Activated CD8-positive, alpha-beta memory T cell treated with anti-CD3 and anti-CD28 coated beads for 24 hours (primary cell): Measurements from ENCODE around the gene KCNB1.

Source experiments
- DNase-seq: peaks from one replicate; pipeline ENCODE4 v3.0.0-alpha.2; 2020

Gene KCNB1

DNA sequence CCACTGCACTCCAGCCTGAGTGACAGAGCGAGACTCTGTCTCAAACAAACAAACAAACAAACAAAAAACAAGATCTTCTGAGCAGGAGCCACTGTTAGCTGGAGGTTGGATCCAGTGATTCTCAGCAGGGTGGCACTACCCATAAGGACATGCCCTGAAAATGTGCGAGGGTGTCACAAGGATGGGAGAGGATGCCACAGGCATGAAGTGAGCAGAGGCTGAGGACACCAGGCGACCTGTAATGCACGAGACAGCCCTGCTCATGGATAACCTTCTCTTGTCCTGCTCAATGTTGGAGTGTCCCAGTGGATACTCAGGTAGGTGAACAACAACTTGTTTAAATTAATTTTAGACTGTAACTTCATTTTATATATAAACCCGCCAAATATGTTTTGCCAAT is 76.8 kb downstream of the KCNB1 start:
- no peak for DNase-seq

- no peak for DNase-seq
Observed at GRCh38 chr20:49405062-49405683, 77.3 kb downstream of the KCNB1 start.

GRCh38 chr20:49404461-49404860 is 78.0 kb downstream of the KCNB1 start:
- DNase-seq, result no peak

DNA sequence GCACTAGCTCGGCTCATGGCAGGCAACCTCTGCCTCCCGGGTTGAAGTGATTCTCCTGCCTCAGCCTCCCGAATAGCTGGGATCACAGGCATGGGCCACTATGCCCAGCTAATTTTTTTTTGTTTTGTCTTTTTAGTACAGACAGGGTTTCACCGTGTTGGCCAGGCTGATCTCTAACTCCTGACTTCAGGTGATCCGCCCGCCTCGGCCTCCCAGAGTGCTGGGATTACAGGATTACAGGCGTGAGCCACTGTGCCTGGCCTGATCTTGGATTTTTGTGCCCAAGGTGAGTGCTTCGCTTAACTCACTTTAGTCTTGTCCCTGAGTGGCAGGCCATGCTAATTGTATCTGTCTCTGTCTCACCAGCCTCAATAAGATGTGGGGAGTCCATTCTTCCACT is 78.6 kb downstream of the KCNB1 start:
- no peak for DNase-seq

DNA sequence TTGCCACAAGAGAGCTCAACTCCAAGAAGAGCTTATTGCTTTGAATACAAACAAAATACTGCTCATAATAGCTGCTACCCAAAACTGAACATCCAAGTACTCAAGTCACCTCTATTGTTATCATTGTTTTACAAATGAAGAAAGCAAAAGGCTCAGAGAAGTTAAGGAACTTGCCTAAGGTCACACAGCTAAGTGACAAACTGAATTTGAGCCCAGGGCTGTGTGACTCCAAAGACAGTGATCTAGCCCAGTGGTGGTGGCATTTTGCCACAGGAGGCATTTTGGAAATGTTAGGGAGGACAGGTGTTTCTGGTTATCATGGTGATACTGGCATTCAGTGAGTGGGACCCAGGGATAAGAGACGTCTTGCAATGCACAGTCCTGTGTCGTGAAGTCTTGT is 79.5 kb downstream of the KCNB1 start:
- no peak for DNase-seq

GRCh38 chr20:49400904-49401303 is 81.6 kb downstream of the KCNB1 start:
- DNase-seq, result no peak

DNA sequence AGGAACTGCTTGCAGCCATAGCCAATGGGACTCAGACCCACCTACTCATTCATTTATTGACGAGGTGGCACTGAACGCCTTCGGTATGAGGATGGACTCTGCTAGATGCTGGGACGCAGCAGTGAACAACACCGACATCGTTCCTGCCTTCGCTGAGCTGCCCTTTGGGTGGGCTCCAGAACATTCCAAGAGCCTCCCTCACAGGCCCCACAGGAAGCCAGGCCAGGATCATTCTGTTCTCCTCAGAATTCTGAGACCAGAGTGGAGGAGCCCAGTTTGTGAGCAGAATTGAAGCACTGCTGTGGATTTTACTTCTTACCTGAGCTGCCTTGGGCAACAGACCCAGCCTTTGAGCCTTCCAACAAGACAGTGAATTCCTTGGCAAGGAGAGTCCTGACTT is 82.1 kb downstream of the KCNB1 start:
- DNase-seq, result no peak

DNA sequence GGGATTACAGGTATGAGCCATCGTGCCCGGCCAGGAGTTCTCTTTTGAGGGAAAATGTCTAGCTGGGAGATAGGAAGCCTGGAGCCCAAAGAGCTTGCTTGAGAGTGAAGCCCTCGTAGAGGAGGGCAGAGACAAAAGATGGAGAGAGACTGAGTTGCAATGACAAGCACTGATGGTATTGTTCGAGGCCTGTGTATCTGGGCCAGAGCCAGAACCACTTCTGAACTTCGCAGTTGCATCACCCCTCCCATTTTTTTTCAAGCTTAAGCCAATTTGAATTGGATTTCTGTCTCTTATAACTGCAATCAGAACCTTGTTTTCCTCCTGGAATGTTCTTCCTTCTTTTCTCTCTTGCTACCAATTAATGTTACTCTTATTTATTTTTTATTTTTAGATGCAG is 83.1 kb downstream of the KCNB1 start:
- no peak for DNase-seq

GRCh38 chr20:49398401-49399144 is 83.9 kb downstream of the KCNB1 start:
- DNase-seq, result no peak

GRCh38 chr20:49397525-49397924 is 84.9 kb downstream of the KCNB1 start:
- no peak for DNase-seq

DNA sequence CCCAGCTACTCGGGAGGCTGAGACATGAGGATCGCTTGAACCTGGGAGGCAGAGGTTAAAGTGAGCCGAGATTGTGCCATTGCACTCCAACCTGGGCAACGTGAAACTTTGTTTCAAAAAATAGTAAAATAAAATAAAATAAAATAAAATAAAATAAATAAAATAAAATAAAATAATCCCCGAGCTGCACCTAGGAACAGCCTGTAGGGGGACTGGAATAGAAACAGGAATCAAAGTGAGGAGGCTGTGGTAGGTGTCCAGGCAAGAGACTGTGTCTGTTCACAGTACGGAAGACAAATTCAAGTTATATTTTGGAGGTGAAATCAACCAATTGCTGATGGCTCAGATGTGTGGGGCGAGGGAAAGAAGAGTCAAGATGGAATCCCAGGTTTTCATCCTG is 86.2 kb downstream of the KCNB1 start:
- DNase-seq, result no peak

DNA sequence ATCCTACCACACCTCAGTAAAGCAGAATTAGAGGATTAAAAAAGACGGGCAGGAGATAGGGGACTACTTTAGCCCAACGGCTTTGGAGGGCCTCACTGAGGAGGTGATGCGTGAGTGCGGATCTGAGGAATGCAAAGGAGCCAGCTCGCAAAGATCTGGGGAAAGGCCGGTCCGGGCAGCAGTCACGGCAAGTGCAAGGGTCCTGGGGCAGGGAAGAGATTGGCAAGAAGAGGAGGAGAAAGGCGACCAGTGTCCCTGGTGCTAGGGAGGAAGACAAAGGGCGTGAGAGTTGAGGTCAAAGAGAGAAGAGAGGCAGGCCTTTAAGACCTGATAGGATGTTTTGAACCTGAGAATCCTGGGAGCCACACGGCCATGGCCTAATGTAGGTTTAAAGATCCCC is 86.8 kb downstream of the KCNB1 start:
- DNase-seq, result no peak

DNA sequence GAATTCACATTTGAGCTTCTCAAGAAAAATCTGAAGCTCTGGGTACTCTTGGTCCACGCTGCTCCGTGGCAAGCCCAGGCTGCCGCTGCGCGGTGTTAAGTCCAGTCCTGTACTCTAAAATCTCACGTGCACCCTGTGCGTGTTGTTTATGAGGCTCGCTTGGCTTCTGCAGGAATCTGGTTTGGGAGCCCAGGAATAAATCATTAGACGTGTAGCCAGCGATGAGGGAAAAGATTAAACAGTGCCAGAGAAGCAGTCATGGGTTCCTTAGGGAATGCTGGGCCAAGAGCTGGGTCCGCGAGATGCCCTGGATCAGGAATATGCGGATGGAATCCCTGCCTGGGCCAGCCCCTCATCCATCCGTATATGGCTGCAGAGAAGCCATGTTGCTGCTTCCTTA is 87.3 kb downstream of the KCNB1 start:
- no peak for DNase-seq

GRCh38 chr20:49394757-49395156 is 87.7 kb downstream of the KCNB1 start:
- no peak for DNase-seq

DNA sequence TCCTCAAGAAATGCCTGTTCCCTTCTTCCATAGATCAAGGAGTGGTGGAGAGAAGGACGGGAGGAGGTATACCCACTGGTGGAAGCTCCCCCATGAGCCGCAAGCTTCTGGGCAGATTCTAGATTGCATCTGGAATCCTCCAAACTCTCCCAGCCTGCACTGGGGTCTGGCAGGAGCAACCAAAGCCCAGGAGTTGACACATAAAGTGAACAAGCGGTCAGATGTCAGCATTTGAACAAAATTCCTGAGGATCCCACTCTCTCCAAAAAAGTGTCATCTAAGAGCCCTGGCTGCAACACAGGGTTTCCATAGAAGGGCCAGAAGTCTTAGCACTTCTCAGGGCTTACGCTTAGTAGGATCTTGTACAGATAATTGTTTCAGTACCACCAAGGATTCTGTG is 88.2 kb downstream of the KCNB1 start:
- no peak for DNase-seq

DNA sequence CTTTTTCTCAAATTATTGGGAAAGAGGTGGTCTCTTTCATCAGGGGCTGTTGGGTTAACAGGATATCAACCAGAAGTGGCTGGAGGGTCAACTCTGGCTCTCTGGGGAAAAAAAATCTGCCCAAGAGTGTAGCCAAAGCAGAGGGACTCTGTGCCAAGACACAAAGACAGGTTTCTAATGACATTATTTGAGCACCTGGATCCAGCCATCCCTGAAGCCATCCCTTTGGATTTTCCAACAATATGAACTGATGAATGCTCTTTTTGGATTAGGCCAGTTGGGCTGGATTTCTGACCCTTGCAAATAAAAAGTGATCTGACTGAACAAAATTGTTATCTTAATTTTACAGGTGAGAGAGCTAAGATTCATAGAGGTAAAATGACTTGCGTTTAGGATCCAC is 88.7 kb downstream of the KCNB1 start:
- DNase-seq, result no peak

DNA sequence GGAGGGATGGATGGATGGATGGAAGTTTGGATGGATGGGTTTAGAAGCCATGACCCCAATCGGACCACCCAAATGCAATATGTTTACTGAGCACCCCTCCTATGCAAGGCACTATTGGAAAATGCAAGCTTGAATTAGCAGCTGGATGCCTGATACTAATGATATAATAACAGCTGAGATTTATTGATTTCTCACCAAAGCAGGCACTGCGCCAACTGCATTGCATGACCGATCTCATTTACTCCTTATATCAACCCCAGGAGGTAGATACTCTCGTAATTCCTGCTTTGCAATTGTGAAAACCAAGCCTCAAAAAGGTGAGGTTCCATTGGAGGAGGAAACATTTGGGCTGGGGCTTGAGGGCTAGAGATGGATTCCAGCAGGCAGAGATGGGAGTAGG is 89.7 kb downstream of the KCNB1 start:
- no peak for DNase-seq

GRCh38 chr20:49391404-49392245 is 90.8 kb downstream of the KCNB1 start:
- DNase-seq, result no peak

- DNase-seq, result no peak
Observed at GRCh38 chr20:49389854-49390253, 92.6 kb downstream of the KCNB1 start.

GRCh38 chr20:49388744-49389143 is 93.7 kb downstream of the KCNB1 start:
- no peak for DNase-seq

- no peak for DNase-seq
Observed at GRCh38 chr20:49387581-49387939, 94.9 kb downstream of the KCNB1 start.

DNA sequence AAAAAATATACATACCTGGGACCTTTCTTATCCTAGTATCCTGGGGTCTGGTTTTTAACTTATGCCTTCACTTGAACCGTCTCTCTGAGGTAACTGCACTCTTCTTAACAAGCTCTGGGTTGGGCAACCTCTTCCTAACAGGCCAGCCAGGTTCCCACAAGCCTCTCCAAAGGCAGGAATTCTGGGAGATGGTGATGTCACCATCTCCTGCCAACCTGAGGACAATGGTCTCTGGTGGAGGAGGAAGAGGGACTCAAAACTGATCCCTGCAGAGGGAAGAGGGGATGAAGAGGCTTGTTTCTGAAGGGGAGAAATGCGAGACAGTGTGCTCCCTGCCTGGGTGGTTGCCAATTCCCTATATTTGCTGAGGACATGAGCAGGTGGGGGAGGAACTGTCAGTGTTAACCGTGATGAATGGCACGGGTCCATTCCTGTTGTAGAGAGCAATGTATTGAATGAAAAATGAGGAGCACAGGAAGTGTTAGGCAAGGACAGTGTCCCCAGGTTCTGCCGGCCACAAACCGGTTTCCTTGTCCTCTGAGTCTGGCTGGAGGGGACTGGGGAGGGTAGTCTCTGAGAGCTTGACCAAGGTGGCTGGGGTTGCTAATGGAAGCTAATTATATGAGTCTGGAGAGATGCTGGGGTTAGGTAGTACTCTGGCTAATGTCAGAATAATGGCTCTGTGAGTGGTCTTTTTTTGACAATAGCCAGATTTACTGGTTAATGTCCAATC is 95.5 kb downstream of the KCNB1 start:
- no peak for DNase-seq

DNA sequence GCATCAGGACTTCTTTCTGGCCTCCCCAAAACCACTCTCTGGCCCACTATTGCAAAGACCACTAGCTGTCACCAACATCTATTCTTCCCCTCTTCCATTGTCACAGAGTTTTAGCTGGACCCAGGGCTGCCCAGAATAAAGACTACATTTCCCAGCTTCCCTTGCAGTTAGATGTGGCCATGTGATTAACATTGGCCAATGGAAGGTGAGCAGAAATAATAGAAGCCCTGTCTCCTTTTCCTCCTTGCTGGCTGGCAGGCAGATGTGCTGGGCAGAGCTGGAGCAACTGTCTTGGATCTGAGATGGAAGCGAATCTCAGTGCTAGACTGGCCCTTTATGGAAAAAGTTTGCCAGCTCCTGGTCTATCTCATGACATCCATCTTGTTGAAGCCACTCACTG is 97.0 kb downstream of the KCNB1 start:
- no peak for DNase-seq
